Measurements from ENCODE around the gene LRRC7. TPM values are rescaled to one million over a fixed set of nuclear protein-coding genes. Genes with fewer than 3 reads are reported as not detected.

Gene LRRC7
- total and polyA plus RNA-seq, 11 donors, result 0.25 to 4.1 (median 0.49) TPM; not detected in 1

DNA sequence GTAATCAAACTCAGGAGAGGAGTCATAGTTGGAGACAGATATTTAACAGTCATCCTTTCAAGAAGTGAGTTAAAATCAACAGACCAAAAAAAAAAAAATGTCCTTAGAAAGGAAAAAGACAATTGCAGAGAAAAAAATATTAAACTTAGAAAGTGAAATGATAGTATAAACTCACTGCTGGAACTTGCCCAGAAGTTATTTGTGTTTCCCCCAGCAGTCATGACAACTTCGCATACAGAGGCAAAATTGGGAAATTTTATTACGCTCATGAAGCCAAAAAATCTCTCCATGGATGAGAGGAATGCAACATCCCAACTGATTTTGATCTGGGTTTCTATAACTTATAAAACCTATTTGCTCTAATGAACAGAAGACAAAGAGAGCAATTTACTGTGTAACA, 198.2 kb downstream of the LRRC7 start:
- H3K9me3 ChIP-seq, result no peaks in the 10 kb centered on the region
- TF ChIP-seq POLR2A (IDR thresholded peaks at IDR 0.05), result no peak
- TF ChIP-seq, protein P1, sequence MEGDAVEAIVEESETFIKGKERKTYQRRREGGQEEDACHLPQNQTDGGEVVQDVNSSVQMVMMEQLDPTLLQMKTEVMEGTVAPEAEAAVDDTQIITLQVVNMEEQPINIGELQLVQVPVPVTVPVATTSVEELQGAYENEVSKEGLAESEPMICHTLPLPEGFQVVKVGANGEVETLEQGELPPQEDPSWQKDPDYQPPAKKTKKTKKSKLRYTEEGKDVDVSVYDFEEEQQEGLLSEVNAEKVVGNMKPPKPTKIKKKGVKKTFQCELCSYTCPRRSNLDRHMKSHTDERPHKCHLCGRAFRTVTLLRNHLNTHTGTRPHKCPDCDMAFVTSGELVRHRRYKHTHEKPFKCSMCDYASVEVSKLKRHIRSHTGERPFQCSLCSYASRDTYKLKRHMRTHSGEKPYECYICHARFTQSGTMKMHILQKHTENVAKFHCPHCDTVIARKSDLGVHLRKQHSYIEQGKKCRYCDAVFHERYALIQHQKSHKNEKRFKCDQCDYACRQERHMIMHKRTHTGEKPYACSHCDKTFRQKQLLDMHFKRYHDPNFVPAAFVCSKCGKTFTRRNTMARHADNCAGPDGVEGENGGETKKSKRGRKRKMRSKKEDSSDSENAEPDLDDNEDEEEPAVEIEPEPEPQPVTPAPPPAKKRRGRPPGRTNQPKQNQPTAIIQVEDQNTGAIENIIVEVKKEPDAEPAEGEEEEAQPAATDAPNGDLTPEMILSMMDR (IDR thresholded peaks at IDR 0.05), result no peak
- no peaks in the 10 kb centered on the region for H3K4me1 ChIP-seq
- DNase-seq (no peak), ATAC-seq (no peak)
- WGBS, 4 donors, result 31 to 39% (median 34%) methylated on average over 2 of the region's 2 CpGs
- no peaks in the 10 kb centered on the region for H3K27me3 ChIP-seq
- no peak overlapping the region for H3K4me3 ChIP-seq
- intact Hi-C loops (cut with DNase I), result no loop called here
- no peak overlapping the region for H3K27ac ChIP-seq
- no peaks in the 10 kb centered on the region for H3K36me3 ChIP-seq

DNA sequence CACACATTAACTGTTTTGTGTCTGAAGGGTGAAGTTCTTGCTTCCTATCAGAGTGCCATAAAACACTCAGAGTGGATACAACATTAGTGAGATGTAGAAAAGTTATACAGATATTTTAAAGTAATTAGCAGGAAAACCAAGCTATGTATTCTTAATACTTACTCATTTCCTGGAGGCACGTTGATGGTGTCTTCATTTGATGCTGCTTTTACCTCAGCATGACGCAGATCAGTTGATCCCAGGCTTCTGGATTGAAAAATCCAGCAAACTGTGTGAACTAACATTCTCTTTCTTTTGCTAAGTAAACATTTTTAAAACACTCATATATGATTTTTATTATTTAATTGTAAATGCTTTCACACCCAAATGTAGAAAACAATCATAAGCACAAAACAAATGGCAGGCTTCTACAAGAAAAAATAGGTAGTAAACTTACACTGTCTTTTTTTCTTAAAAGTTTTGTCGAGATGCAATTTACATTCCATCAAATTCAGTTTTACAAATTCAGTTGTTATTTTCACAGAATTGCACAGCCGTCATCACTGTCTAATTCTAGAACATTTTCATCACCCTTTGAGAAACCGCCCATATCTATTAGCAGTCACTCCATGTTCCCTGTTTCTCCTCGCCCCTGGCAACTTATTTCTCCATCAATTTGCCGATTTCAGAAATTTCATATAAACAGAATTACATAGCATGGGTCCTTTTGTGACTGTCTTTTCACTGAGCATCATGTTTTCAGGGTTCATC, 198.9 kb downstream of the LRRC7 start:
- Histone ChIP-seq H3K4me1 (no peaks in the 10 kb centered on the region), H3K36me3 (no peaks in the 10 kb centered on the region), H3K27ac (no peak overlapping the region), H3K9me3 (no peaks in the 10 kb centered on the region), H3K4me3 (no peak overlapping the region), H3K27me3 (no peaks in the 10 kb centered on the region)
- ATAC-seq, result no peak
- 71 to 75% (median 73%) methylated on average over 7 of the region's 7 CpGs for WGBS, 4 donors
- TF ChIP-seq POLR2A (IDR thresholded peaks at IDR 0.05), result no peak
- TF ChIP-seq, protein P1 (IDR thresholded peaks at IDR 0.05), result no peak
- DNase-seq, result no peak
- intact Hi-C loops (cut with DNase I), result no loop called here

DNA sequence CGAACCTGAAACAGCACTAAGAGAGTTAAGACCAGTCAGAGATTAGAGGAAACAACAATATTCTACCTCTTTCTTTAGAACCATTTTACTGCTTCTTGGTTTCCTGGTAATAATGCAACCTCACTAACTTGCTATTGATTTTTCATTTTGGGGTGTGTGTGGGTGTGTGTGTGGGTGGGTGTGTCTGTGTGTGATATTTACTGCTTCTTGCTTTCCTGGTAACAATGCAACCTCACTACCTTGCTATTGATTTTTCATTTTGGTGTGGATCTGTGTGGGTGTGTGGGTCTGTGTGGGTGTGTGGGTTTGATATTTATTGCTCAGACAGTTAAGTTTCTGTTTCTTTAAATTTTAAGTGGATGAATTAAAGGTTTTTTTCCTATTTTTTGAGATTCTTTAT, 208.8 kb downstream of the LRRC7 start:
- intact Hi-C loops (cut with DNase I), result no loop called here
- TF ChIP-seq, protein P1 (IDR thresholded peaks at IDR 0.05), result no peak
- TF ChIP-seq POLR2A (IDR thresholded peaks at IDR 0.05), result no peak
- ATAC-seq (no peak), DNase-seq (no peak)
- H3K27ac ChIP-seq, result no peak overlapping the region
- H3K4me3 ChIP-seq, result no peak overlapping the region
- H3K4me1 ChIP-seq, result no peaks in the 10 kb centered on the region
- no peaks in the 10 kb centered on the region for H3K9me3 ChIP-seq
- peaks cover 0 to 8% (median 0%) of the 10 kb centered on the region in 9 donors for H3K27me3 ChIP-seq
- H3K36me3 ChIP-seq, result no peaks in the 10 kb centered on the region
- 75 to 86% (median 77%) methylated on average over 1 of the region's 1 CpG for WGBS, 4 donors

DNA sequence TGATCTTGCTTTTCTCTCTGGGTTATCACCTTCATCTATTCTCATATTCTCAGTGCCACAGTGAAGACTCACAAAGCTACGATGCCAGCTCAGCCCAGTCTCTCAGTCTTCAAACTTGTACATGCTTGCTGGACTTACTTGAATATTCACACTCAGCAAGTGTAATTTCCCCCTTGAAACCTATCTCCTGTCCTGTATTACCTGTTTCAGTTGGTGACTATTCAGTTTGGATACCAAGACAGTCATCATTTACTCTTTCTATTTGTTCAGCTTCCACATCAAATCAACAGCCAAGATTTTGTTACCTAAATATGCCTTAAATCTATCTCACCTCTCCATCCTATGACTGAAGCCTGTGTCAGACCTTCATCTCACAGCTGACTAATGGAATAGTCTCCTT, 209.7 kb downstream of the LRRC7 start:
- TF ChIP-seq, protein P1 (IDR thresholded peaks at IDR 0.05), result no peak
- no peak for TF ChIP-seq POLR2A (IDR thresholded peaks at IDR 0.05)
- Histone ChIP-seq H3K27me3 (peaks cover 0 to 8% (median 0%) of the 10 kb centered on the region in 9 donors), H3K36me3 (no peaks in the 10 kb centered on the region), H3K9me3 (no peaks in the 10 kb centered on the region), H3K27ac (no peak overlapping the region), H3K4me3 (no peak overlapping the region), H3K4me1 (no peaks in the 10 kb centered on the region)
- intact Hi-C loops (cut with DNase I), result no loop called here
- 78 to 83% (median 81%) methylated on average over 1 of the region's 1 CpG for WGBS, 4 donors
- DNase-seq (no peak), ATAC-seq (no peak)
